HAP-1 (cell line): Measurements from ENCODE around the gene XK.

Source experiments
- DNase-seq, 2 experiments: peaks; one replicate each; pipeline ENCODE4 v3.0.0-alpha.2; 2016 to 2020; ENCODE audit warnings: low spot score in 2 of 2
- H3K27me3 ChIP-seq: fragments of 250-450 bp; sonication (Bioruptor Pico); 2 replicates; pipeline ENCODE4 v1.5.1; 2020; ENCODE audit warnings: low read depth, mild to moderate bottlenecking, moderate library complexity
- H3K36me3 ChIP-seq: fragments of 250-450 bp; sonication (Bioruptor Pico); replicated peaks from 2 replicates; pipeline ENCODE4 v1.5.1; 2020; ENCODE audit warnings: mild to moderate bottlenecking
- H3K4me1 ChIP-seq: fragments of 250-450 bp; sonication (Bioruptor Pico); 2 replicates; pipeline ENCODE4 v1.5.1; 2020; ENCODE audit warnings: mild to moderate bottlenecking
- H3K4me3 ChIP-seq: fragments of 250-450 bp; sonication (Bioruptor Pico); 2 replicates; pipeline ENCODE4 v1.5.1; 2020; ENCODE audit warnings: mild to moderate bottlenecking, moderate library complexity
- H3K9me3 ChIP-seq: fragments of 250-450 bp; sonication (Bioruptor Pico); 2 replicates; pipeline ENCODE4 v1.5.1; 2020; ENCODE audit warnings: mild to moderate bottlenecking, moderate library complexity
- in situ Hi-C: fragments of 300-500 bp; cut with MboI; formaldehyde crosslinking; loops from 3 replicates; pipeline ENCODE4 v1.14.3; 2020; ENCODE audit warnings: low sequenced_read_pairs, inconsistent platforms, mixed read lengths

XK gene

DNA sequence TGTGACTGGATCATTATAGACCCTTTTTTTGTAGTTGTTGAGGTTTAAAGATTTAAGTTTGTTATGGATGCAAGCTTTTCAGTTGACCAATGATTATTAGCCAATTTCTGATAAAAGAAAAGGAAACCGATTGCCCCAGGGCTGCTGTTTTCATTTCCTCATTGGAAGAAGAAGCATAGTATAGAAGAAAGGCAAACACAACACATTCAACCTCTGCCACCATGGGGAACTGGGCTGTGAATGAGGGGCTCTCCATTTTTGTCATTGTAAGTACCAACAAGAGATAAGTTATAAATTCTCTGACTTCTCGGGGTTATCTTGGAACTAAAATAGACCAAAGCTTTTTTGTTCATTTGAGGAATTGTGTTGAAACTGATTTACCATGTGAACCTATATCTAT, 94.3 kb downstream of the XK start, which contains the start of gene CYBB:
TSS of gene CYBB (plus strand) at position 203 of the 400 bp plus-strand sequence. CDS start at position 222, 19 bp downstream.
- no peaks in the 10 kb centered on the region for H3K4me1 ChIP-seq
- no peak within 1 kb of the TSS for H3K4me3 ChIP-seq
- in situ Hi-C loops, result no loop called here
- no peaks in the 10 kb centered on the region for H3K36me3 ChIP-seq
- no peak for DNase-seq
- H3K27me3 ChIP-seq, result no peaks in the 10 kb centered on the region
- H3K9me3 ChIP-seq, result no peaks in the 10 kb centered on the region

DNA sequence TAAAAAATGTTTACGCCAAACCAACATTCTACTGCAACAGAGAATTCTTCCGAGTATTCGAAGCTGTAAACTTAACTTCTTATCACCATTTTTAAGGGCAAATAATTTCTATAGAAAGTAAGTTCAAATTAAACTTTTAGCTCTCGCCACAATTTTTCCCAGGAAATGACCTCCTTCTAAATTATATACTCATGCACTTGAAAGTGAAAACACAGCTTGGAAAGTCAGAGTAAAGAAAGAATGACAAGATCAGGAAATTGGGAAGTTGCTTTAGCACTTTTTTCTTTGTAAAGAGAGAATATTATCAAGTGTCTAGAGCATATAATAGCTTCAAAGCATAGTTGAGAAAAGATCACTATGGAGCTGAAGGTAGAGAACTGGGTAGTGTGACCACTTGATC, 95.5 kb downstream of the XK start:
- H3K4me3 ChIP-seq, result no peak overlapping the region

More for the DNA sequence above, 95.5 kb downstream of the XK start:
- H3K27me3 ChIP-seq, result no peaks in the 10 kb centered on the region
- no peak for DNase-seq
- no peaks in the 10 kb centered on the region for H3K36me3 ChIP-seq
- H3K9me3 ChIP-seq, result no peaks in the 10 kb centered on the region
- no peaks in the 10 kb centered on the region for H3K4me1 ChIP-seq
- in situ Hi-C loops, result no loop called here
